ENCODE measurements around the gene ANXA4.
"Not testable (repeated sequence)": the region's sequence is repeated elsewhere in the genome, so short reads cannot be mapped to it uniquely, and the experiment has no call there.

DNA sequence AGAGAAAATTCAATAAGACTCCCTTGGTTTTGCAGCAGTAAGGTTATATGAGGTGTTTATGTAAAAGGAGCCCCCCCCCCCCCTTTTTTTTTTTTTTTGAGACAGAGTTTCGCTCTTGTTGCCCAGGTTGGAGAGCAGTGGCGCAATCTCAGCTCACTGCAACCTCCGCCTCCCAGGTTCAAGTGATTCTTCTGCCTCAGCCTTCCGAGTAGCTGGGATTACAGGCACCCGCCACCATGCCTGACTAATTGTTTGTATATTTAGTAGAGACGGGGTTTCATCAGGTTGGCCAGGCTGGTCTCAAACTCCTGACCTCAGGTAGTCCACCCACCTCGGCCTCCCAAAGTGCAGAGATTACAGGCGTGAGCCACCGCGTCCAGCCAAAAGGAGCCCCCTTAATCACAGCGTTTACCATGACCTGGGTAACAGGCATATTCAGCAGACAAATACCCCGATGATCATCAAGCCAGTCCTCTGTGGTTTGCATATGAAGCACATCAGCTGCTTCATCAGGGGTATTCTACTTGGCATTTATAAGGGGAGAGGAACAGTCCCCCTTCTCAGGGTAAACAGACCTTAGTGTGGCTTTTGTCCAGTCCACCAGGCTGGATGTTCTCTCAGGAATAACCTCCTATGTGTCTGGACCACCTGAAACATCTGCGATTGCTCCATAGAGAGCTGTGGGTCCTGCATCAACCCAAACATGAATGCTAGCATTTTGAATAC is 32.5 kb downstream of the ANXA4 start:
- TF ChIP-seq, protein P1, sequence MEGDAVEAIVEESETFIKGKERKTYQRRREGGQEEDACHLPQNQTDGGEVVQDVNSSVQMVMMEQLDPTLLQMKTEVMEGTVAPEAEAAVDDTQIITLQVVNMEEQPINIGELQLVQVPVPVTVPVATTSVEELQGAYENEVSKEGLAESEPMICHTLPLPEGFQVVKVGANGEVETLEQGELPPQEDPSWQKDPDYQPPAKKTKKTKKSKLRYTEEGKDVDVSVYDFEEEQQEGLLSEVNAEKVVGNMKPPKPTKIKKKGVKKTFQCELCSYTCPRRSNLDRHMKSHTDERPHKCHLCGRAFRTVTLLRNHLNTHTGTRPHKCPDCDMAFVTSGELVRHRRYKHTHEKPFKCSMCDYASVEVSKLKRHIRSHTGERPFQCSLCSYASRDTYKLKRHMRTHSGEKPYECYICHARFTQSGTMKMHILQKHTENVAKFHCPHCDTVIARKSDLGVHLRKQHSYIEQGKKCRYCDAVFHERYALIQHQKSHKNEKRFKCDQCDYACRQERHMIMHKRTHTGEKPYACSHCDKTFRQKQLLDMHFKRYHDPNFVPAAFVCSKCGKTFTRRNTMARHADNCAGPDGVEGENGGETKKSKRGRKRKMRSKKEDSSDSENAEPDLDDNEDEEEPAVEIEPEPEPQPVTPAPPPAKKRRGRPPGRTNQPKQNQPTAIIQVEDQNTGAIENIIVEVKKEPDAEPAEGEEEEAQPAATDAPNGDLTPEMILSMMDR (conservative IDR thresholded peaks at IDR 0.05; ENCODE audit: low read depth, low read length) = not testable (repeated sequence)
- not testable (repeated sequence) for TF ChIP-seq EZH2phosphoT487 (IDR thresholded peaks at IDR 0.05; ENCODE audit: borderline replicate concordance, low read length)

Measured in PC-3 (cell line).